GM21367 (cell line): ENCODE results near the gene ATP10B.

Source experiments
- ATAC-seq: cut with Tn5 transposase; IDR thresholded peaks from one replicate; pipeline ENCODE4 v1.9.1; 2021; ENCODE audit not compliant: unreplicated experiment

Gene ATP10B

DNA sequence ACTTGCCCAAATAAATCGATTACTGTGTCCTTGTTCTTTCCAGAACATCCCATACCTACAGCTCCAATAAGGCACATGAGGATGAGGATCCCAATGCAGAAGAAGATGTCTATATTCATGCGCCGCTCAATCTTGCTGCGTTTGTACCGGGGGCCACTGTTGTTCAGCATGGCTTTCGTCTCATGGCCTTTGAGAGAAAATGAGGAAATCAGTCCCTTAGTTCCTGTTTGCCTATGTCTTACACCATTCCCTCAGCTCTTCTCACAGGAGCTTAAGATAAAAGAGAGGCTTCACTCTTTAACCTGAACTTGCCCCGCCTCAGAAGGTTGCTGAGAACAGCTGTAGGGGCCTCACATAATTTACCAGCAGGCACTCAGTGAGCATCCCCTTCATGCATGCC is 211.6 kb downstream of the ATP10B start:
- ATAC-seq, result no peak

DNA sequence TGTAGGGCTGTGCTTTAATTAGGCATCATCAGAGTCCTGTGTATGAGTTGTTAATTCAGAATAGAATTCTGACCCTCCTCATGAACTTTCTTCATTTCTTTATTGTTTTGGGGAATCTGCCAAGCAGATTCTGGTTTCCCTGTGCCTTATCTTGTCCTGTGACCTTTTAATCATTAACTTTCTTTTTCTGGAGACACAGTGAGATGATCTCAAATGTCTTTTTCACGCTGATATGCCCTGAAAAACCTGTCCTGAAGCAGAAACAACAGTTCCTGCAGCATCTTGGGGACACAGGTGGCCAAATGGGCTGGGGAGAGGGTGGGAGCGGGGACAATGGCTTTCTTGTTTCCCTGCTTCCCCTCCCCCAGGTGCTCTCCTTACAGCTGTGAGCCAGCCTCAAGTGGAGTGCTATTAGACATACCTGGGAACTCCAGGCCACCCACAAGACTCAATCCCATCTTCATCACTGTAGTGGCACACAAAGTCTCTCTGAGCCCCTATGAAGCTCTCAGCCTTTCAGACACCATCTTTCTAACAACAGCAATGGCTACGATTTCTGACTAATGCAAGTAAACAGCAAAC is 213.8 kb downstream of the ATP10B start:
- ATAC-seq, result no peak

DNA sequence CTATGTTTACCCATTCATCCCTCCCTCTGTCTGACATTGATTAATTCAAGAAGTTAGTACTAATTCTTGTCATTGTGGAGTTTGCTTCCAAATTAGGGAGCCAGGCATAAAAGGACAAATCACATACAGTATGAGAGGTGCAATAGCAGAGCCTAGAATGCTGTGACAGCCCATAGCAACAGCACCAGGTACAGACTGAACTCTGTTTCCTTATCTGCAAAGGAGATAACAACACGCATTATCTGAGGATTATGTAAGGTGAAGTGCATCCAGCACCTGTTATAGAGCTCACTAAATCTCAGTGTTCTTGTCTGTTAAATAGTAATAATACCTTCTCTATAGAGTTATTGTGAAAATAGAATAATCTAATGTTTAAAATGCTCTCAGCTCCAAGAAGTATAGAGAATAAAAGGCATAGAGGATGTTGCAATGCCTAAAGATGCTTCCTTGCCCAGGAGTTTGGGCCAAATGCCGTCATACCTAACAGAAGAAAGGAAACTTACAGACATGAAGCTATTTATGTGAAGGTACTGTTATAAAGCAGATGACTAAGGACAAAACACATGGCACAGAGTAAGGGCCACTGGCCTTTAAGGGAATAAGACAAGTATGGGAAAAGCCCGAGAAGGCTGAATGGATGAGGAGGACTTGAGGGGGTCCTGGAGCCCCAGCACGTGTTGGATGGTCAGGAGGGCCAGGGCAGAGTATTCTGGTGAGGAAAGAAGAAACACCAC is 214.5 kb downstream of the ATP10B start:
- ATAC-seq, result no peak

DNA sequence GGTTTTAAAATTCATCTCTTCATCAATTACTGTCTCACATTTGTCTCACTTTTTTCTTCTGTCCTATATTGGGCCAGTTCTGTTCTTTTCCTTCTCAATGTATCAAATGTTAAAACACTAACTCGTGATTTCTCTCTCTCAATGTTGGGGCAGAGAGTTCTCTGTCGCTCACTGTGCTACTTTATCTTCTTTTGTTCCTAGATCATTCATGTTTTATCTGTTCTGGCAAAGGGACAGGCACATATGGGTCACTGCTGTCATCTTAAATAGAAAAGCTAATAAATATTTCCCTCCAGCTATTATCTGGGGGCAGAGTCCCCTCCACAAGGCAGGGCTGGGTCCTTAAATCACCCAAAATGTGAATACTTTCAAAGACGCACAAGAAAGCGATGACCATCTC is 216.3 kb downstream of the ATP10B start:
- no peak for ATAC-seq

DNA sequence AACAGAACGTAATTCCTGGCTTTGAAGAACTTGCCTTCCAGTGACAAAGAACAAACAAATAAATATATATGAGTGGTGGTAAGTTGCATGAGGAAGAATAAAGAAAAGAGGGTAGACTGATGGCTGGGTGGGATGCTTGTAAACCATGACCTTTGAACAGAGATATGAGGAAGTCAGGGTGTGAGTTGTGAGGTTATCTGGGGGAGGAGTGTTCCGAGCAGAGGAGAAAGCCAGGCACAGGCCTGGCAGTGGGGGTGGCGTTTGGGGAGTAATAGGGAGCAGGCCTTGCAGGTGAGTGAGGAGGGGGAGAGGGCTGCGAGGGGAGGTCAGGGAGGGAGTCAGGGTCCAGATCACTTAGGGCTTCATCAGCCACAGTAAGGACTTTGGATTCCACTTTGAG is 217.0 kb downstream of the ATP10B start:
- no peak for ATAC-seq

DNA sequence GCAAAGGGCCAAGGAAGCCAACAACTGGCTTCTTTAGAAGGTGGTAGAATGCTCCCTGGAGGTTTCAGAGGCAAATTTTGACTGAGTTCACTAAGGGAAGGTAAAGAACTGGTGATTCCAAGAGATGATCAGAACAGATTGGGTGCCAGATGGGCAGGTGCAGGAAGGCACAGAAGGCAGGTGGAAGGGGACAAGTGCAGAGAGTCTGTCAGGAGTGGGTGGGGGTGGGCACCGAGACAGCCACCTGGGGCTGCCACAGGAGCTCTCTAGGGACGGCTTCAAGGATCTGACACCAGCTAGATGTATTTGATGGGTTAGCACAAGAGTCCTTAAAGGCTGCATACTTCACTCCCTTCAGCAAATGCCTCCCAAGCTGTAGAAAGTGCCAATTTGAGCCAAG is 223.0 kb downstream of the ATP10B start:
- no peak for ATAC-seq

DNA sequence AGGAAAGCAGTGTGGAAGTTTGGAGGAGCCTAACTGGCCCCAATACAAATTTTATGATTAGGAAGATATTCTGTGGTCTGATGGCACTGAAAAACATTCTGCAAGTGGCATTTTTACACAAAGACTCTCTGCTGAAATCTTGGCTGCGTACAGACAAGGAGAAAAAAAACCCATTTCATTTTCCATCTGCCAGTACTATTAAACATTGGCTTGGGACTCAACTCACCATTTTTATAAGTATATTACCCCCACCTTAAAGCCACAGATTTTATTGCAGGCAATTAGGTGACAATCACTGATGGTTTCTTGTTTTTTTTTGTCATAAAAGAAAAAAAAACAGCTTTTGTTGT is 223.4 kb downstream of the ATP10B start:
- ATAC-seq, result no peak

DNA sequence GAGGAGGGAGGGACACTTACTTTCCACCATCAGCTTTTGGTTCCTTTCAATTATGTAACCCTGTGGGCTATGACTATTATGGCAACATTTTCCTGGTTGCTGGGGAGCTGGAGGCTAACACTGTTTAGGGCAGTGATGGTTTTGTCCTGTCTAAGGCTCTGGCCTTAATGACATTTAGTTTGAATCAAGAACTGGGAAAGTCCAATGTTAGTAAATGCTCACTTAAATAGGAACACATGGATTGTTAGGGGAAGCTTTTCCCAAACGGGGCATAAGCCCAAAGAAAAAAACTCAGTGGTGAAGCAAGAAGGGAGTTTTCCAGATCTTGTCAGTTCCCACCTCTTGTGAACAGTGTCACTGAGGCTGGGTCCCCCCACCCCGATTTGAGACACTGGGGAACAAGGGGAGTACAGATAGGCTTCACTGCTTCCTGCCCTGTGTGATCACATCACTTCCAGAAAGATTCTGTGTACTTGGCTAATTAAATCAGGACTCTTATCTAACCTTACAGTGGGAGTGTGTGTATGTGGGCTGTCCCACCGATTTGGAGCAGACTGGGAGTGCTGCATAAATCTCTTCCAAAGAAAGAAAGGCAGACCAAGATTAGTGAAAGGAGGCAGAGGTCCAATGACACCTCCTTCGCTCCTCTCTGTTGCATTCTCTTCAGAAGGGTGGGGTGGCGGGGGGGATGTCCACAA is 223.9 kb downstream of the ATP10B start:
- no peak for ATAC-seq

DNA sequence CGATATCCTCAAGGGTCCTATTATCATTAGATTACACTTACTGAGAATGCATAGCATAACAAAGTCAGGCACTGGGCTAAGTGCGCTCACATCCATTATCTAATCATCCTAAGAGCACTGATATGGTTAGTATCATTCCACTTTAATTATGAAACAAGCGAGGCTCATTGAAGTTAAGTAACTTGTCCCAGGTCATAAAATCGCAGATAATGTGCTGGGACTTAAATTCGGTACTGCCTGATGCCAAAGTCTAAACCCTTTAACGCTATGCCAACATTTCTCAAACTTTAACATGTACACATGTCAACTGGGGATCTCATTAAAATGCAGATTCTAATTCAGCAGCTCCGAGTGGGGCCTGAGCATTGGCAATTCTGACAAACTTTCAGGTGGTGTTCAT is 225.7 kb downstream of the ATP10B start:
- ATAC-seq, result no peak

DNA sequence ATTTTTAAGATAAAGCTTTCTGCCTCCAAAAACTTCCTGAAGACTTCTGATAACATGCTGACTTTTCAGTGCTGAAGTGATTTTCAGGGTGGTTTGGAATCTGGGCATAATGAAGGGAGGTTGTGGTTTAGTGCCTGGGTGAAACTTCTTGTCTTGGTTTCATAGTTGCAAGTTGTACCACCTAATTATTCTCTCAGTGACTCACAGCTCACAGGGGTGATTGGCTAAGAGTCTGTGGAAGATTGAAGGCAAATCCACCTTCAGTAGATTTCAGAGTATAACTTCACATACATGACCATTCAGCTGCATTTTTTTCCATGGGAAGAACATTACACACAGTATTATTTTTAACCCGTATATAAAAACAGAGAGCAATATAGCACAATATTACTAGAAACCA is 230.5 kb downstream of the ATP10B start:
- no peak for ATAC-seq

DNA sequence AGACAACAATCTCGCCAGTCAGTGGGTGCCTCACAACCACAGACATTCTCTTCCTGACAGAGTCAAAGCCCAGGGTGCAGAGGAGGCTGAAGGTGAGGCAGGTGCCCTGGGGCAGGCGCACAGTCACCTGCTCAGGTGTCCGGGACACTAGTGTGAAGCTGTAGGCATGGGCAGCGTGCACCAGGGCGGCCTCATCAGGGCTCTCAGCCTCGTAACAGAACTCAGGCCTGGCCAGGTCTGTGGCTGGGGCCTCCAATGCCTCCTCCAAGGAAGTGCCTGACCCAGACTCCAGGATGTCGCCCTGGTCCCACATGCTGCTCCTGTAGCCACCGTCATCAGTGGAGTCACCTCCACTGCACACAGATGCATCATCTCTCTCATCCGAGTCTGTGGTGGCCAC is 231.6 kb downstream of the ATP10B start:
- no peak for ATAC-seq

DNA sequence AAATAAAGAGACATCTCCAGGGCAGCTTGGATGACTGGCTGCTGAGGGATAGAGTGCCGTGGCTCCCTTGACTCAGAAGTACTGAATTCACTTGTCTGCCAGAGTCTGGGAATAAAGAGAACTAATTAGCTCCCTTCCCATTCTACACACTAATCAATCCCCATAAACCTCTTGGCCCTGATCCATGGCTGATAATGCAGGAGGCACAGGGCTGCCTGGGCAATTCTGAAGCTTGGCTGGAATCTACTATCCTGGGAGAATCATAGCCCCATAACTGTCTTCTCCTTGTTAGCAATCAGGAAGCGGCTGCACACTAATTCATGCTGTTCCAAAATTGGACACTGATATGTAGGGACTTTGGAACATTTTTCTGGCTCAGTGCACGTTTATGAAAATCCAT is 232.6 kb downstream of the ATP10B start:
- ATAC-seq, result no peak

DNA sequence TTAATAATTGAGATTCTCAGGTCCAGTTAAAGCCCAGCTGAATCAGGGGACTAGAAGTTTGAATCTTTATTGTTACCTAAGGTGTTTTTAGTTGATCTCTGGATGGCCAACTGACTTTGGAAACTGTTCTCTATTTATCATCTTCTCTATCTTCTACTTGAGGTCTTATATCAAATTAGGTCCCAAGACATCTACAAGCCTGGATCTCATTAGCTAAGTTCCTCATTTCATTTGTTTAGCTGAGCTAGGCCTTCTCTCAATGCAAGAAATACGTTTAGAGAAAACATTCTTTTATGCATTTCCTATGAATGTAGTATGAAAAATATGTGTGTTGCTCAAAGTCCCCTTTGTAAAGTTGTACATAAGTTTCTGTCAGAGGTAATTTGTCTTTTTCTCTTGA is 233.7 kb downstream of the ATP10B start:
- ATAC-seq, result no peak

DNA sequence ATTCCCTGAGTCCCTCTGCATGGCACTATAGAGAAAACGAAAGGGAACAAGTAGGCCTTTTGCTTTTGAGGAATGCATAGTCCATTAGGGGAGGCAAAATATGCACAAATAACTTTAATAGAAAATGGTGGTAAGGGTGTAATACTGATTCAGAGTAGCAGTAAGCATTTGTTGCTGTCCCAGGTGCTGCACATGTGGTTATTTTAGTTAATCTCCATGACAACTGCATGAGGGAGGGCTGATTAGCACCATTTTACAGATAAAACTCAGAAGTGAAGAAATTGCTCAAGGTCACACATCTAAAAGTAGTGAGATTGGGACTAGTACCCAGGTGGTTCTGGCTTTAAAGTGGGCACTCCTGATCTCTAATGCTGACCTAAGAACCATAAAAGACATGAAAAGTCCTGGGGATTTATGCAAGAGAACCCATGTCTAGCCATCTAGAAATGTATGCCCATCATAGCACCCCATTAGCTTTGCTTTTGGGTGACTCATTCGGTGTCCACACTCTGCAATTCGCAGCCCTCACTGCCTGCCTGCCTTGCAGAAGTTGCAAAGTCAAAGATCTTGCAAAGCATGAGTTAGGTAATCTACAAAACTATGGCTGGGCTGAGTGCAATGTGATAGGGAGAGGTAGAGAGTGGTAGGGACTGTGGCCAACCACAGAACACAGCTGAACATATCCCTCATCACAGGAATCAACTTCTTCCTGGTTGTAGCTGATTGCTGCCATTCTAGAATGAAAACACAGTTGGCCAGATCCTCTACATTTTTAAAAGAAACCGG is 235.1 kb downstream of the ATP10B start:
- ATAC-seq, result no peak

DNA sequence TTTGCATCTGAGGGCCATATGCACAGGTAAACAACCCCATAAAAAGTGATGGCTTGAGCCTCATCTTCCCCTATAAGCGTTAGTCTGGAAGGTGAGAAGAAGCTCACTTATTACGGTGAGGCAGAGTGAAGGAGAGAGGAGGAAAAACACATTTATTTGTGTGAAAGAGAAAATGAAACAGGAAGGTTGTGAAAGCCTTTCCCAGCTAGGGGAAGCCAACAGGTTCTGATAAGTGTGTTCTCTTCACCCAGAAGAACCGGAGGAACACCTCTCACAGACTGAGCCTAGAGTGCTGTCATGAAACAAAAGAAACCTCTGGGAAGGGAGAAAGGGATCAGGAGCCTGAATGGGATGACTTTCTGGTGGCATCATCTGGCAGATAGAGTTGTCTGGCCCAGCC is 237.9 kb downstream of the ATP10B start:
- no peak for ATAC-seq

DNA sequence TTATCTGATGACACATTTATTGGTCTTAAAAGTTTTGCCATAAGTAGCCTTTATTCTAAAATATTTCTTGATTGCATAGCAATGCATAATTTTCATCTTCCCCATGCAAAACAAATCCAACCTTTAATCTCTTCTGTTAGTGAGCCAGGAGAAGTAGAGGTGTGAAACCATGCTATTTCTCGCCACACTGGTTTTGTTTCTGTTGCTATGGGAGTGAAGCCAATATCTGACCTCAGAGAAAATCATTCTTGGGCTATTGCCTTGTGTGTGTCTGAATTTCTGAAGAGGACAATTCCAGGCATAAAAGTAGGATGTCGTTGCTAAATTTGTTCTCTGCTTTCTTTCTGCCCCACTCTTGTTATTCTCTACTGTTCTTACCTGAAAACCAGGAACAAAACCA is 246.7 kb downstream of the ATP10B start:
- ATAC-seq, result no peak

DNA sequence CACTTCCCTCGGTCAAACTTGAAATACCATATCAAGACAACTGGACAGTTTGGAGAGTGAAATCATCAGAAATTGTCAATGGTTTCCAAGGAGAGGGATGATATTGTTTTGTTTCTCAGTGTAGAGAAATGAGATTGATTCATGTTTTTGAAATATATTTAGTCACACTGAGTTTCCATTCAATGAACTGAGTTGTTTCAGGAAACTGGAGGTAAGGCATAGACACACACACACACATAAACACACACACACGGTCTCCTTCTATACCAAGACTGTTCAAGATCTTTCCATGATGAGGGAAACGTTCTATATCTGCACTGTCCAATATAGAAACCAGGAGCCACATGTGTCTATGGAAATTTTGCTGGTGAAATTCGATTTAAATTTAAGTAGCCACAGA is 247.5 kb downstream of the ATP10B start:
- no peak for ATAC-seq

DNA sequence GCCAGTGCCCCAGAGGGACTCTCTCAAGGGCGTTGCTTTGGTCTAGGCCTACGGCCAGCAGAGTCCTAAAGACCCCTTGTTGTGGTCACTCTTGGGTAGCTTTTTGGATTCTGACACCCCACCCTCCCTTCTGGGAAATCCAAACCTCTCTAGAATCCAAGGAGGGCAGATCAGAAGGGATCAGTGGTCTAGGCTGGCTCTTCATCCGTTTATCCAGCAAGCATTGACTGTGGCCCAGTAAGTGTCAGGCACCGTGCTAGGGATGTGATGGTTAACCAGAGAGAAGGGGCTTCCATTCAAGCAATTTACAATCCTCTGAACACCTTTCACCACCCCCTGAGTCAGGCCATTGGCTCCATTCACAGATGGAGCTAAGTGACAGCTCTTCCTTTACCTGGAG is 249.3 kb downstream of the ATP10B start:
- ATAC-seq, result no peak

DNA sequence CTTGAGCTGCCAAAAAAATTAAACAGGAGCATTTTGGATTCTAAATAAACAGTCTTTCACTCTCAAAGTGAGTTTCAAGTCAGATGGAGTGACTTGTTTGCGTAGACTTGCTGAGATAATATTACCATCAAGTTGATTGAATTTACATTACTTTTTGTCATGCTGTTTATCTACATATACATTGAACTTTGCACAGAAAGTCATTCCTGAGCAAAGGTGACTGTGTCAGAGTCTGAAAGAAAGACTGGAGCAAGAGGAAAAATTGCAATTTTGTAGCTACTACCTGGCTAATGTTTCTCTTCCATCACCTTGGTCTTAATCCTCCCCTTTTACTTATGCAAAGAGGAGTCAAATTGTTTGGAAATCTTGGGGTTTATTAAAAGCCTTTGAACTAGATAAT is 251.0 kb downstream of the ATP10B start:
- ATAC-seq, result no peak

DNA sequence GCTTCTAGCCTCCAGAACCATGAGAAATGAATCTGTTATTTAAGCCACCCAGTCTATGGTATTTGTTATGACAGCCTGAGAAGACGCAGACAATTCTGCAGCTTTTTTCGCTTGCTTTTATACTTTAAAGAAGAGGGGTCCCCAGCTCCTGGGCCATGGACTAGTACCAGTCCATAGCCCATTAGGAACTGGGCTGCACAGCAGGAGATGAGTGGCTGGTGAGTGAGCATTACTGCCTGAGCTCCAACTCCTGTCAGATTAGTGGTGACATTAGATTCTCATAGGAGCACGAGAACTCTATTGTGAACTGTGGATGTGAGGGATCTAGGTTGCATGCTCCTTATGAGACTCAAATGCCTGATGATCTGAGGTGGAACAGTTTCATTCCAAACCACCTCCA is 278.7 kb downstream of the ATP10B start:
- no peak for ATAC-seq

DNA sequence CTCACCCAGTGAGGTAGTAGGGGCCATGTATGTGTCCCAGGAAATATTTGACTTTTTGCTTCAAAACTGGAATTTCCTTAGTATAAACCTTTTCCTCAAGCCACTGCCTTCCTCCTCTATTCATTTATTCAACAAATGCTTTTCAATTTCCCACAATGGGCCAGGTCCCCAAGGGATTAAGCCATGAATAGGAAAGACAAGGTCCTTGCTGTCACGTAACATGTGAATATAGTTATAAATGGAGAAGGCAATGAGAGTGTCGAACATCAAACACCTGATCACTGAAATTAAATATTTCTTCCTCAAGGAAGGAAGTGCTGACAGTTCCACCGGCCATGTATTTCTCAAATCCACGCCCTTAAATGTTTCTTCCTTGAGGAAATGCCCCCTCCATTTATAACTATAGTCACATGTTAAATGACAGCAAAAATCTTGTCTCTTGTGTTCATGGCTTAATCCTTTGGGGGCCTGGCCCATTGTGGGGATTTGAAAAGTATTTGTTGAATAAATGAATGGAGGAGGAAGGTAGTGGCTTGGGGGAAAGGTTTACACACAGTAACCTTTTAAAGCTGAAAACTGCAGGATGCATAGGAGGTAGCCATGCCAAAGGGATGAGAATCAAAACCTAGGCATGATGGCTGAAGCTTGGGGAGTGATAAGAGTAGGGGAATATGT is 284.8 kb downstream of the ATP10B start:
- ATAC-seq, result no peak
